K562 (cell line): ENCODE measurements around the gene MAGIX. TPM values are rescaled to one million over a fixed set of nuclear protein-coding genes. Genes with fewer than 3 reads are reported as not detected.

ENCODE experiments used
- GATA2 ChIP-seq: sonication (generic); formaldehyde crosslinking; IDR thresholded peaks from 2 replicates; pipeline ENCODE4 v1.4.0; 2020; ENCODE audit warnings: mild to moderate bottlenecking, missing genetic modification reagents
- HNRNPH1 ChIP-seq: fragments of 200-400 bp; formaldehyde crosslinking; optimal IDR thresholded peaks from 2 replicates; pipeline ENCODE3; 2017; ENCODE audit warnings: low read depth, mild to moderate bottlenecking, low read length, moderate library complexity
- KLF10 ChIP-seq: fragments of 250-450 bp; sonication (Bioruptor Pico); IDR thresholded peaks from 2 replicates; pipeline ENCODE4 v1.6.1; 2021; ENCODE audit warnings: matching md5 sums
- NCOR1 ChIP-seq: fragments of 450-650 bp; IDR thresholded peaks from 2 replicates; pipeline ENCODE4 v1.6.1; 2016; ENCODE audit warnings: mild to moderate bottlenecking, moderate library complexity
- NFRKB ChIP-seq: fragments of 450-650 bp; IDR thresholded peaks from 2 replicates; pipeline ENCODE4 v1.6.1; 2016; ENCODE audit warnings: low read depth
- RBM17 ChIP-seq: fragments of 200-400 bp; formaldehyde crosslinking; IDR thresholded peaks from 2 replicates; pipeline ENCODE4 v1.6.1; 2017; ENCODE audit warnings: low read depth, mild to moderate bottlenecking, low read length, borderline replicate concordance
- SAFB ChIP-seq: fragments of 200-400 bp; formaldehyde crosslinking; IDR thresholded peaks from 2 replicates; pipeline ENCODE4 v1.6.1; 2017; ENCODE audit warnings: low read depth, low read length, borderline replicate concordance
- STAG1 ChIP-seq: sonication (generic); formaldehyde crosslinking; IDR thresholded peaks from 2 replicates; pipeline ENCODE4 v1.5.0; 2020; ENCODE audit warnings: missing genetic modification reagents, borderline replicate concordance
- STAT6 ChIP-seq: sonication (generic); formaldehyde crosslinking; IDR thresholded peaks from 2 replicates; pipeline ENCODE4 v1.8.1; 2023; ENCODE audit warnings: mild to moderate bottlenecking, missing genetic modification reagents
- THAP7 ChIP-seq: fragments of 250-450 bp; sonication (Bioruptor Pico); IDR thresholded peaks from 2 replicates; pipeline ENCODE4 v1.5.0; 2021
- TSC22D4 ChIP-seq: fragments of 450-650 bp; IDR thresholded peaks from 2 replicates; pipeline ENCODE4 v1.6.1; 2016; ENCODE audit warnings: missing genetic modification characterization, missing biosample characterization, control low read depth
- VEZF1 ChIP-seq: fragments of 200-800 bp; sonication (Bioruptor generic); IDR thresholded peaks from 2 replicates; pipeline ENCODE4 v1.6.1; 2017; ENCODE audit warnings: missing genetic modification characterization, missing compliant biosample characterization
- ZBTB7A ChIP-seq: IDR thresholded peaks from 2 replicates; pipeline ENCODE4 v1.6.1; 2011; ENCODE audit warnings: low read depth, mild to moderate bottlenecking, low read length, moderate library complexity, borderline replicate concordance; ENCODE audit not compliant: control insufficient read depth
- ZNF124 ChIP-seq: sonication (generic); formaldehyde crosslinking; IDR thresholded peaks from 2 replicates; pipeline ENCODE4 v1.8.1; 2022; ENCODE audit warnings: missing genetic modification reagents
- ZNF184 ChIP-seq: sonication (generic); formaldehyde crosslinking; IDR thresholded peaks from 2 replicates; pipeline ENCODE4 v1.5.0; 2020; ENCODE audit warnings: missing genetic modification reagents
- ZNF3 ChIP-seq: fragments of 250-450 bp; sonication (Bioruptor Pico); IDR thresholded peaks from 2 replicates; pipeline ENCODE4 v1.5.0; 2021; ENCODE audit warnings: mild to moderate bottlenecking, moderate library complexity
- ZNF347 ChIP-seq: fragments of 450-650 bp; formaldehyde crosslinking; IDR thresholded peaks from 2 replicates; pipeline ENCODE4 v1.4.0; 2020; ENCODE audit warnings: low read depth, mild to moderate bottlenecking, moderate library complexity
- ZNF699 ChIP-seq: fragments of 250-450 bp; sonication (Bioruptor Pico); IDR thresholded peaks from 2 replicates; pipeline ENCODE4 v1.8.0; 2021; ENCODE audit warnings: mild to moderate bottlenecking, moderate library complexity; ENCODE audit not compliant: insufficient replicate concordance
- ZNF707 ChIP-seq: fragments of 250-450 bp; sonication (Bioruptor Pico); conservative IDR thresholded peaks from 2 replicates; pipeline ENCODE4 v1.8.0; 2022; ENCODE audit warnings: inconsistent platforms, mild to moderate bottlenecking, moderate library complexity
- ZNF79 ChIP-seq: fragments of 250-450 bp; sonication (Bioruptor Pico); IDR thresholded peaks from 2 replicates; pipeline ENCODE4 v1.4.0; 2020; ENCODE audit warnings: low read depth, mild to moderate bottlenecking, moderate library complexity
- polyA plus RNA-seq, 8 experiments: library from polyadenylated mRNA; depleted of rRNA in 4 of 8; stranded (reverse) in 5 of 8; unstranded in 3 of 8; fragments of >200 nt; fragmentation: Nextera tagmentation in 2 of 8; fragmentation: Illumina TruSeq in 1 of 8; extraction: Ambion mirVana in 2 of 8; extraction: Trizol in 1 of 8; gene quantifications; 2 replicates each; pipeline versions ENCODE4 v1.2.1 to v1.2.3, GENCODE V29; 2011 to 2014; ENCODE audit warnings: inconsistent platforms in 1 of 8, missing spikeins in 1 of 8
- total RNA-seq, 7 experiments: library from RNA; depleted of rRNA in 6 of 7; stranded (reverse); fragments of >200 nt in 6 of 7; fragmentation: Illumina TruSeq in 2 of 7; extraction: Trizol in 2 of 7; gene quantifications; 2 replicates each; pipeline versions ENCODE4 v1.2.1 to v1.2.3, GENCODE V29; 2011 to 2021; ENCODE audit warnings: low replicate concordance in 1 of 7
- TF ChIP-seq, protein P1 (sequence below): fragments of 250-450 bp; sonication (Bioruptor Pico); IDR thresholded peaks from 2 replicates; pipeline ENCODE4 v1.5.0; 2020; ENCODE audit warnings: mild to moderate bottlenecking, borderline replicate concordance

The MAGIX gene
- total and polyA plus RNA-seq, 9 of the 15 experiments (the other 6 are each of a cell fraction or from before 2014, with no cell fraction given): 0.08 to 3.5 (median 0.47) TPM

GRCh38 chrX:49186125-49187027, 23.8 kb downstream of the MAGIX start, which contains the start of gene PRICKLE3 (continued):
- TF ChIP-seq STAG1 (no peak), ZNF79 (no peak), ZBTB7A (peak; percentile 79; the same call in 1 of the 2 replicates), STAT6 (CRISPR knock-in tag) (no peak), THAP7 (CRISPR knock-in tag) (no peak), ZNF124 (CRISPR knock-in tag) (no peak), GATA2 (CRISPR knock-in tag) (no peak), ZNF707 (CRISPR knock-in tag) (no peak), NCOR1 (no peak), HNRNPH1 (no peak), NFRKB (no peak), ZNF3 (no peak), SAFB (peak; percentile 94), ZNF347 (no peak), VEZF1 (peak; percentile 58), ZNF699 (CRISPR knock-in tag) (no peak), KLF10 (no peak), ZNF184 (CRISPR knock-in tag) (no peak), TSC22D4 (tag) (no peak), RBM17 (no peak)
- TF ChIP-seq, protein P1, sequence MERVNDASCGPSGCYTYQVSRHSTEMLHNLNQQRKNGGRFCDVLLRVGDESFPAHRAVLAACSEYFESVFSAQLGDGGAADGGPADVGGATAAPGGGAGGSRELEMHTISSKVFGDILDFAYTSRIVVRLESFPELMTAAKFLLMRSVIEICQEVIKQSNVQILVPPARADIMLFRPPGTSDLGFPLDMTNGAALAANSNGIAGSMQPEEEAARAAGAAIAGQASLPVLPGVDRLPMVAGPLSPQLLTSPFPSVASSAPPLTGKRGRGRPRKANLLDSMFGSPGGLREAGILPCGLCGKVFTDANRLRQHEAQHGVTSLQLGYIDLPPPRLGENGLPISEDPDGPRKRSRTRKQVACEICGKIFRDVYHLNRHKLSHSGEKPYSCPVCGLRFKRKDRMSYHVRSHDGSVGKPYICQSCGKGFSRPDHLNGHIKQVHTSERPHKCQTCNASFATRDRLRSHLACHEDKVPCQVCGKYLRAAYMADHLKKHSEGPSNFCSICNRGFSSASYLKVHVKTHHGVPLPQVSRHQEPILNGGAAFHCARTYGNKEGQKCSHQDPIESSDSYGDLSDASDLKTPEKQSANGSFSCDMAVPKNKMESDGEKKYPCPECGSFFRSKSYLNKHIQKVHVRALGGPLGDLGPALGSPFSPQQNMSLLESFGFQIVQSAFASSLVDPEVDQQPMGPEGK (CRISPR knock-in tag): no peak
